Activated CD4-positive, alpha-beta T cell treated with anti-CD3 and anti-CD28 coated beads for 1 hour (primary cell): ENCODE data around the gene LYSET.
"Not testable (repeated sequence)": the region's sequence is repeated elsewhere in the genome, so short reads cannot be mapped to it uniquely, and the experiment has no call there.

Experiments
- DNase-seq: peaks from one replicate; pipeline ENCODE4 v3.0.0-alpha.2; 2020

Gene LYSET

GRCh38 chr14:93184391-93185348 lies at the start of gene LYSET, which contains the start of gene MOAP1:
Gene LYSET, plus strand, starts transcription at chr14:93185317. Its CDS starts 89 bp downstream, at chr14:93185406.
Gene MOAP1, minus strand, starts transcription at chr14:93184897. Its CDS starts 655 bp downstream, at chr14:93184242.
- DNase-seq = peak; percentile 86

- no peak for DNase-seq
Measured at GRCh38 chr14:93135399-93135798, 49.7 kb upstream of the LYSET start.

GRCh38 chr14:93136009-93136408 lies 49.1 kb upstream of the LYSET start:
- no peak for DNase-seq

- DNase-seq = not testable (repeated sequence)
Measured at GRCh38 chr14:93136508-93136907, 48.6 kb upstream of the LYSET start.

- no peak for DNase-seq
Measured at GRCh38 chr14:93137864-93138263, 47.3 kb upstream of the LYSET start.

- DNase-seq = no peak
Measured at GRCh38 chr14:93142854-93143652, 42.1 kb upstream of the LYSET start.

- DNase-seq = no peak
Measured at GRCh38 chr14:93146119-93146518, 39.0 kb upstream of the LYSET start.

GRCh38 chr14:93148979-93149378 lies 36.1 kb upstream of the LYSET start:
- DNase-seq = no peak

GRCh38 chr14:93150227-93151208 lies 34.6 kb upstream of the LYSET start:
- no peak for DNase-seq

- no peak for DNase-seq
Measured at GRCh38 chr14:93153121-93153520, 32.0 kb upstream of the LYSET start.

- DNase-seq = no peak
Measured at GRCh38 chr14:93155667-93156066, 29.4 kb upstream of the LYSET start.

- DNase-seq = no peak
Measured at GRCh38 chr14:93156693-93157369, 28.3 kb upstream of the LYSET start.

GRCh38 chr14:93158349-93158748 lies 26.8 kb upstream of the LYSET start:
- DNase-seq = not testable (repeated sequence)

GRCh38 chr14:93159625-93160352 lies 25.3 kb upstream of the LYSET start:
- DNase-seq = not testable (repeated sequence)

- no peak for DNase-seq
Measured at GRCh38 chr14:93160353-93160801, 24.7 kb upstream of the LYSET start.

GRCh38 chr14:93161411-93161940 lies 23.6 kb upstream of the LYSET start:
- no peak for DNase-seq

GRCh38 chr14:93163564-93163963 lies 21.6 kb upstream of the LYSET start:
- DNase-seq = no peak

- not testable (repeated sequence) for DNase-seq
Measured at GRCh38 chr14:93165271-93166265, 19.5 kb upstream of the LYSET start.

GRCh38 chr14:93168610-93169009 lies 16.5 kb upstream of the LYSET start:
- not testable (repeated sequence) for DNase-seq
